ENCODE measurements around the gene ADCY1.
"Not testable (repeated sequence)": the region's sequence is repeated elsewhere in the genome, so short reads cannot be mapped to it uniquely, and the experiment has no call there.

DNA sequence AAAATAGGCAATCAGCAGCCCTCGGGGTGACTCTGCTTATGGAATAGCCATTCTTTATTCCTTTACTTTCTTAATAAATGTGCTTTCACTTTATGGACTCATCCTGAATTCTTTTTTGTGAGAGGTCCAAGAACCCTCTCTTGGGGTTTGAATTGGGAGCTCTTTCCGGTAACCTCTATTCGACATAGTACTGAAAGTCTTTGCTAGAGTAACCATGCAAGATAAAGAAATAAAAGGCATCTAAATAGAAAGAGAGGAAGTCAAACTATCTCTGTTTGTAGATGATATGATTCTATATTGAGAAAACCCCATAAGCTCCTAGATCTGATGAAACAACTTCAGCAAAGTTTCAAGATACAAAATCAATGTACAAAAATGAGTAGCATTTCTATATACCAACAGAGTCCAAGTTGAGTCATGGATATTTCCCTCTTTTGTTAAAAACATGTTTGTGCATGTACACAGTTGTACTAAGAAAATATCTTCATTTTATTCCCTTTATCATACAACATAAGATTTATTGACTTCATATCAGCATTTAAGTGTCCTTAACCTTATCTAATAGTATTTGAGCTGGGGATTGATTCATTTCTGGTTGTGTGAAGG lies 29.0 kb upstream of the ADCY1 start:
- TF ChIP-seq EZH2 (IDR thresholded peaks at IDR 0.05; ENCODE audit: borderline replicate concordance, low read depth, low read length, severe bottlenecking); FOS (IDR thresholded peaks at IDR 0.05; ENCODE audit: borderline replicate concordance, insufficient read depth, low read length); POLR2AphosphoS5 (IDR thresholded peaks at IDR 0.05; ENCODE audit: insufficient read depth, low read depth, low read length); POLR2A (IDR thresholded peaks at IDR 0.05; ENCODE audit: low read depth, low read length): not testable (repeated sequence)
- TF ChIP-seq, protein P1, sequence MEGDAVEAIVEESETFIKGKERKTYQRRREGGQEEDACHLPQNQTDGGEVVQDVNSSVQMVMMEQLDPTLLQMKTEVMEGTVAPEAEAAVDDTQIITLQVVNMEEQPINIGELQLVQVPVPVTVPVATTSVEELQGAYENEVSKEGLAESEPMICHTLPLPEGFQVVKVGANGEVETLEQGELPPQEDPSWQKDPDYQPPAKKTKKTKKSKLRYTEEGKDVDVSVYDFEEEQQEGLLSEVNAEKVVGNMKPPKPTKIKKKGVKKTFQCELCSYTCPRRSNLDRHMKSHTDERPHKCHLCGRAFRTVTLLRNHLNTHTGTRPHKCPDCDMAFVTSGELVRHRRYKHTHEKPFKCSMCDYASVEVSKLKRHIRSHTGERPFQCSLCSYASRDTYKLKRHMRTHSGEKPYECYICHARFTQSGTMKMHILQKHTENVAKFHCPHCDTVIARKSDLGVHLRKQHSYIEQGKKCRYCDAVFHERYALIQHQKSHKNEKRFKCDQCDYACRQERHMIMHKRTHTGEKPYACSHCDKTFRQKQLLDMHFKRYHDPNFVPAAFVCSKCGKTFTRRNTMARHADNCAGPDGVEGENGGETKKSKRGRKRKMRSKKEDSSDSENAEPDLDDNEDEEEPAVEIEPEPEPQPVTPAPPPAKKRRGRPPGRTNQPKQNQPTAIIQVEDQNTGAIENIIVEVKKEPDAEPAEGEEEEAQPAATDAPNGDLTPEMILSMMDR (IDR thresholded peaks at IDR 0.05; ENCODE audit: extremely low read depth in 1 of 2, insufficient read depth in 1 of 2, low read depth in 1 of 2, low read length in 2 of 2), result not testable (repeated sequence)
- TF ChIP-seq, protein P2, sequence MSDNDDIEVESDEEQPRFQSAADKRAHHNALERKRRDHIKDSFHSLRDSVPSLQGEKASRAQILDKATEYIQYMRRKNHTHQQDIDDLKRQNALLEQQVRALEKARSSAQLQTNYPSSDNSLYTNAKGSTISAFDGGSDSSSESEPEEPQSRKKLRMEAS (IDR thresholded peaks at IDR 0.05; ENCODE audit: insufficient read depth, insufficient read length), result not testable (repeated sequence)

Measured in endothelial cell of umbilical vein (primary cell).